NCI-H2107 treated with DMSO at 0.1 percent for 48 hours (cell line): ENCODE results near the gene NOP53.
"Not testable (repeated sequence)": the region's sequence is repeated elsewhere in the genome, so short reads cannot be mapped to it uniquely, and the experiment has no call there.

Experiments used
- DNase-seq: peaks from one replicate; lab custom pipeline; 2025; ENCODE audit not compliant: unreplicated experiment; lab: John Stamatoyannopoulos, UW

Gene NOP53

DNA sequence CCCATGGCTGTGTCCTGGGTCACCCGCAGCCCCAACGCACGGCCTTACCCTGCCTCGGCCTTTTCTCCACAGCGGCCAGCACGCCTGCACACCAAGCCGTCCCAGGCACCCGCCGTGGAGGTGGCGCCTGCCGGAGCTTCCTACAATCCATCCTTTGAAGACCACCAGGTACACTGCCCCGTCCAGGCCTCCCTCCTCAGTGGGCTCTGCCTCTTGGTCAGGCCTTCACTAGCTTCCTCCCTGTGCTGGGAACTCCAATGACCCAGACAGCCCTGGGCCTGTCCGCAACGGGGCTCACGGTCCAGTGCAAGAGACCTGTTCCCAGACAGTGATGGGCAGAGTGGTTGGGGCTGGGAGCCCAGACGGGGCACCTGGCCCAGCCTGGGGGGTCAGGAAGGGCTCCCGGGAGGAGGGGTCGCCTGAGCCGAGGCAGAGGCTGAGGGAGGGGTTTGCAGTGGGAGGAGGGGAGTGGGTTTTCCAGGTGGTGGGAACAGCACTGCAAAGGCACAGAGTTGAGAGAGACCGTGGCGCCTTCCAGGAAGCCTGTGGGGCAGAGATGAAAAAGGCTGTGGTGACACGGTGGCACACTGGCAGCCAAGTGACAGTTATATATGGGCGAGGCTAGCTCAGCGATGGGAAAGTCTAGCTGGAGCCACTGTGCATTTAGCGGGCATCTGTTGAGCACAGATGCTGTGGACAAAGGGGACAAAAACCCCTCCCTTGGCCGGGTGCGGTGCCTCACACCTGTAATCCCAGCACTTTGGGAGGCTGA is 7.3 kb downstream of the NOP53 start:
- no peak for DNase-seq

DNA sequence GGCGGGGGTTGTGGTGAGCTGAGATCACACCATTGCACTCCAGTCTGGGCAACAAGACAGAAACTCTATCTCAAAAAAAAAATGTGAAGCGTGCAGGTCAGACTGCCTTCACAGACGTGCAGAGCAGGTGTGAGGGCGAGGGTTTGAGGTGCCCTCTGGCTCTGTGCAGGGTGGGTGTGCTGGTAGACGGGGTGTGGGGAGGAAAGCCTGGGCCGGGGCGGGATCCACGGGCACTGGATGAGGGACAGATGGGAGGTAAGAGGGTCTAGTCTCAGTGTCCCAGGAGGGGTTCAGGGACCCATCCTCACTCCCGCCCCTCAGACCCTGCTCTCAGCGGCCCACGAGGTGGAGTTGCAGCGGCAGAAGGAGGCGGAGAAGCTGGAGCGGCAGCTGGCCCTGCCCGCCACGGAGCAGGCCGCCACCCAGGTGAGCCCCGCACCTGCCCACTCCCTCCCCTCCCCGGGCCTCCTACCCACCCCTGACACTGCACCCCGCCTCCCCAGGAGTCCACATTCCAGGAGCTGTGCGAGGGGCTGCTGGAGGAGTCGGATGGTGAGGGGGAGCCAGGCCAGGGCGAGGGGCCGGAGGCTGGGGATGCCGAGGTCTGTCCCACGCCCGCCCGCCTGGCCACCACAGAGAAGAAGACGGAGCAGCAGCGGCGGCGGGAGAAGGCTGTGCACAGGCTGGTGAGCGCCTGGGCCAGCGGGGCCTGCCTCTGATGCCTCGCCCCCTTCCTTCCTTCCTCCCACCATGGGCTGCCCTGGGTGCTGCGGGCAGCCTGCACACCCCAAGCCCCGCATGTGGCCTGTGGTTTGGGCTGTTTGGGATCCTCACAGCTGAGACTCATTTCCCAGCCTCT is 9.1 kb downstream of the NOP53 start:
- no peak for DNase-seq

GRCh38 chr19:47755065-47755761 is 9.9 kb downstream of the NOP53 start:
- DNase-seq = no peak

DNA sequence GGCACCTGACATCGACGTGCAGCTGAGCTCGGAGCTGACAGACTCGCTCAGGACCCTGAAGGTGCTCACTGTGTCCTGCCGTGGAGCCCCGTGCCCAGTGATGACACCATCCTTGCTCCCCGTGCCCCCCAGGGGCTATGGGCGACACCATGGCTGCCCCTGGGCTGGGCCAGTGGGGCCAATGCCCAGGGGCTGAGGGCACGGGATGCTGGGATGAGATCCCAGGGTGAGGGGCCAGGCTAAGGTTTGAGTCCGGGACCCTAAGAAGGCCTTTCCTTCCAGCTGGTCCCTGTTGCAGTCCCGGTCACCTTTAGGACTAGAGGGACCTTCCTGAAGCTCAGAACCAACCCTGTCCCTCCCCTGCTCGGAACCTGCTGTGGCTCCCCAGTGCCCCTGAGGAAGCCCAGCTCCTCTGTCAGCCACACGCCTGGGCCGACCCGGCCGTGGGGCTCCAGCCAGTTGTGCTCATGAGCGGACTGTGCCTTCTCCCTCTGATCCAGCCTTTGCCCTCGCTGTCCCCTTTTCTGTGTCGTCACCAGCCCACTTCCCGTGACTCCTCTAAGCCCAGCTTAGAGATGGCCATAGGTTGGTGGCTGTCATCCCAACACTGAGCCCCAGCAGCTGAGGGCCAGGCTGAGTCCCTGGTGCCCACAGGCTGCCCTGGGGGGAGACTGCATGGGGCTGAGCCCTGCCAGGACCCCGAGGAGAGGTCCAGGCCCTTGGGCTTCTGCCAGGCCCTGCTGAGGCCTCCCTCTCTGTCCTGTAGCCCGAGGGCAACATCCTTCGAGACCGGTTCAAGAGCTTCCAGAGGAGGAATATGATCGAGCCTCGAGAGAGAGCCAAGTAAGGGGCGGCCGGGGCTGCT is 10.6 kb downstream of the NOP53 start:
- no peak for DNase-seq

- no peak for DNase-seq
Observed at GRCh38 chr19:47756627-47756929, 11.2 kb downstream of the NOP53 start.

DNA sequence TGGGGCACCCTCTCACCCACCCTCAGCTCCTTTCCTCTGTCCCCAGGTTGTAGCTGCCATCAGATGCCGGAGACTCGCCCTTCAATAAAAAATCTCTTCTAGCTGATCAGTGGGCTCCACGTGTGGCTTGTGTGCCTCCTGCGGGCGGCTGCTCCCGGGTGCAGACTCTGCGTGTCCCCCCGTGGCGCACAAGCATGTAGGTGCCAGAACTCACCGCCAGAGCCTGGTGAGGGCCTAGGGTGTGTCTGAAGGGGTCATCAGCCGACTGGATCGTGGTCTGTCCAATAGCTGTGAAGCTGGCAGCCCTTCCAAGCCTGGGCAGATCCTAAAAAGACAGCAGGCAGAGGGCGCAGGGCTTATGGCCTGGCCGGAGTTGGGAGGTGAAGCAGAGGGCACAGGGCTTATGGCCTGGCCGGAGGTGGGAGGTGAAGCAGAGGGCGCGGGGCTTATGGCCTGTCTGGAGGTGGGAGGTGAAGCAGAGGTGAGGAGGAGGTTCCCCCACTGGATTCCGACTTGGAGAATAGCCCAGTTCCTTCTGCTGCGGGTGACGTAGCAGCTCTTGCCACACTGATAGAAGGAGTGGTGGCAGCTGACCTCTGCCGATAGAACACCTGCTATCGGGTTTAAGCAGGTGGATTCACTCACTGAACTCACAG is 11.7 kb downstream of the NOP53 start:
- no peak for DNase-seq

- DNase-seq = no peak
Observed at GRCh38 chr19:47757617-47758442, 12.5 kb downstream of the NOP53 start.

- DNase-seq = no peak
Observed at GRCh38 chr19:47758443-47758804, 13.1 kb downstream of the NOP53 start.

- DNase-seq = no peak
Observed at GRCh38 chr19:47760632-47760999, 15.3 kb downstream of the NOP53 start.

GRCh38 chr19:47761566-47761965 is 16.2 kb downstream of the NOP53 start:
- DNase-seq = no peak

DNA sequence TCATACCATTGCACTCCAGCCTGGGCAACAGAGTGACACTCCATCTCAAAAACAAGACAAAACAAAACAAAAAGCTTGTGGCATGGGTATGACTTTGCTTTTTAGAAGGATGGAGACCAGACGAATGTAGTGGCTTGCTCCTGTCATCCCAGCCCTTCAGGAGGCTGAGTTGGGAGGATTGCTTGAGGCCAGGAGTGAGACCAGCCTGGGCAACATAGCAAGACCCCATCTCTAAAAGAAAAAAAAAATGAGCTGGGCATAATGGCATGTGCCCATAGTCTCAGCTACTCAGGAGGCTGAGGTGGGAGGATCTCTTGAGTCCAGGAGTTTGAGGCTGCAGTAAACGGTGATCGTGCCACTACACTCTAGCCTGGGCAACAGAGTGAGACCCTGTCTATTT is 16.8 kb downstream of the NOP53 start:
- DNase-seq = no peak

- DNase-seq = no peak
Observed at GRCh38 chr19:47762615-47763308, 17.4 kb downstream of the NOP53 start.

DNA sequence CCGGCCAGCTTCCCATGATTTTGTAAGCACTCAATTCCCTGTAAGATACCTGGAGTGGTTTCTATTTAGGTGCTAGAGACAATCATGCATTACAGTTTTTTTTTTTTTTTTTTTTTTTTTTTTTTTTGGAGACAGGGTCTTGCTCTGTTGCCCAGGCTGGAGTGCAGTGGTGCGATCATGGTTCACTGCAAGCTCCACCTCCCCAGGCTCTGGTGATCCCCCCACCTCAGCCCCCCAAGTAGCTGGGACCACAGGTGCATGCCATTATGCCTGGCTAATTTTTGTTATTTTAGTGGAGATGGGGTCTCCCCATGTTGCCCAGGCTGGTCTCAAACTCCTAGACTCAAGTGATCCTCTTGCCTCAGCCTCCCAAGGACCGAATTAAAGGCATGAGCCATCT is 19.4 kb downstream of the NOP53 start:
- DNase-seq = not testable (repeated sequence)

GRCh38 chr19:47765523-47766358 is 20.4 kb downstream of the NOP53 start:
- DNase-seq = peak; percentile 13

- no peak for DNase-seq
Observed at GRCh38 chr19:47766359-47766620, 20.9 kb downstream of the NOP53 start.

DNA sequence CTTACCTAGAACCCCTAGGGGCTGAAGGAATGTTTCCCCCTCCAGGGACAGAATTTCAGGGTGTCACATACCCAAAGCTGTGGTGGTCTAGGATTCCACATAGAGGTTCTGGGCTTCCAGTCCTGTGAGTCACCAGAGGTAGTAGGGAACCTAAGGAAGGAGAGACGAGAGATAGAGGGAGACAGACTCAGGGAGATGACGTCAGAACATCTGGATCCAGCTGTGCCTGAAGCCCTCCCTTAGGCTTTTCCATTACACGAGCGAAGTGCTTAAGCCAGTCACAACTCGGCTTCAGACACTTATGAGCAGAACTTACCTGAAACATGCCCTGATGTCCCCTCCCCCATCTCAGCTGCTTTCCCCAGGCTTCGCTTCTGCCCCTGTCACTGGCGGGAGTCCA is 21.3 kb downstream of the NOP53 start:
- DNase-seq = no peak

GRCh38 chr19:47767349-47767748 is 22.0 kb downstream of the NOP53 start:
- DNase-seq = no peak

DNA sequence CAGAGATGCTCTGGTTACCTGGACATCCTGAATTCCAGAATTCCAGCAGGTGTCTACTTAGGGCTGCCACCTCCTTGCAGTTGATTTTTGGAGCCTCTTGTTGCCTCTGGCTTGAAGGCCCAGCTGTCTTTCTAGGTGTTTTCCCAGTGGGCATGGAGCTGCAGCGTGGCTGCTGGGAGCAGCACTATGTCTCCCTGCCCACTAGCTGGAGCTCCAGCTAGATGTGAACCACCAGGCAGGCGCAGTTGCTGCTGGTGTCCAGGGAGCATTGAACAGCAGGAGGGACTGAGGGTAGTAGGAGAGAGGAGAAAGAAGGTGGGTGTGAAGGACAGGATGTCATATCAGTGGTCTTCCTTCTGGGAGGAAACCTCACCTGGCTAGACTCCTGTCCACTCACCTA is 23.3 kb downstream of the NOP53 start:
- no peak for DNase-seq

DNA sequence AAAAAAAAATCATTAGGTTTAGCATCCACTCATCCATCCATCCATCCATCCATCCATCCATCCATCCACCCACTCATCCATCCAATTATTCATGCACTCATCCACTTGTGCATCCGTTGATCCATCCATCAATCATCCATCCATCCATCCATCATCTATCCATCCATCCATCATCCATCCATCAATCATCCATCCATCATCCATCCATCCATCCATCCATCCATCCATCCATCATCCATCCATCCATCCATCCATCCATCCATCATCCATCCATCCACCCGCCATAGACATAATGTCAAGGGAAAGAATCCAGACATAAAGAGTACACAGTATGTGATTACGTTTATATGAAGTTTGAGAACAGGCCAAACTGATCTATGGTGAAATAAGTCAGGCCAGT is 24.2 kb downstream of the NOP53 start:
- DNase-seq = no peak
